ENCODE measurements around the gene PTPRK.

Gene PTPRK

DNA sequence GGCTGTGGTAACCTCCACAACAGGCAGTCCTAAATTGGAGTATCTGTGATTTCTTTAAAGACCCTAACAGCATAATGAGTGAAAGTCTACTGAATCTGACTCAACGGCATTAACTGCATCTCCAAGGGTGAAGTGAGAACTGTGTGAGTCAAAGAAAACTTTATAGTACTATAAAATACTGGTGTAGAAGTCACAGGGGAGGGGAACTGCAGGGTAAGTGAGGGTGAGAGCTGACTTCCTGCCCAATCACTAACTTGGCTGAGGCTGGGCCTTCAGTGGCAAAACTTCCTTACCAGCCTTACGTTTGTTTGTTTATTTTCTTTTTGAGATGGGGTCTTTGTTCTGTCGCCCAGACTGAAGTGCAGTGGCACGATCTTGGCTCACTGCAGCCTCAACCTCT is 109.8 kb downstream of the PTPRK start:
- DNase-seq (ENCODE audit: low read depth in 2 of 2): peak in 1 of 2 donors; percentile 13
- TF ChIP-seq, protein P1, sequence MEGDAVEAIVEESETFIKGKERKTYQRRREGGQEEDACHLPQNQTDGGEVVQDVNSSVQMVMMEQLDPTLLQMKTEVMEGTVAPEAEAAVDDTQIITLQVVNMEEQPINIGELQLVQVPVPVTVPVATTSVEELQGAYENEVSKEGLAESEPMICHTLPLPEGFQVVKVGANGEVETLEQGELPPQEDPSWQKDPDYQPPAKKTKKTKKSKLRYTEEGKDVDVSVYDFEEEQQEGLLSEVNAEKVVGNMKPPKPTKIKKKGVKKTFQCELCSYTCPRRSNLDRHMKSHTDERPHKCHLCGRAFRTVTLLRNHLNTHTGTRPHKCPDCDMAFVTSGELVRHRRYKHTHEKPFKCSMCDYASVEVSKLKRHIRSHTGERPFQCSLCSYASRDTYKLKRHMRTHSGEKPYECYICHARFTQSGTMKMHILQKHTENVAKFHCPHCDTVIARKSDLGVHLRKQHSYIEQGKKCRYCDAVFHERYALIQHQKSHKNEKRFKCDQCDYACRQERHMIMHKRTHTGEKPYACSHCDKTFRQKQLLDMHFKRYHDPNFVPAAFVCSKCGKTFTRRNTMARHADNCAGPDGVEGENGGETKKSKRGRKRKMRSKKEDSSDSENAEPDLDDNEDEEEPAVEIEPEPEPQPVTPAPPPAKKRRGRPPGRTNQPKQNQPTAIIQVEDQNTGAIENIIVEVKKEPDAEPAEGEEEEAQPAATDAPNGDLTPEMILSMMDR (IDR thresholded peaks at IDR 0.05; ENCODE audit: low read depth, low read length): no peak
- H3K4me3 ChIP-seq (replicated peaks in 1 of 2; ENCODE audit: low read depth in 2 of 2, low read length in 2 of 2): no peak overlapping the region

GRCh38 chr6:128409003-128409402 is 111.4 kb downstream of the PTPRK start:
- TF ChIP-seq, protein P1 (IDR thresholded peaks at IDR 0.05; ENCODE audit: low read depth, low read length): no peak
- no peak for DNase-seq (ENCODE audit: low read depth in 2 of 2)
- no peak overlapping the region for H3K4me3 ChIP-seq (replicated peaks in 1 of 2; ENCODE audit: low read depth in 2 of 2, low read length in 2 of 2)

DNA sequence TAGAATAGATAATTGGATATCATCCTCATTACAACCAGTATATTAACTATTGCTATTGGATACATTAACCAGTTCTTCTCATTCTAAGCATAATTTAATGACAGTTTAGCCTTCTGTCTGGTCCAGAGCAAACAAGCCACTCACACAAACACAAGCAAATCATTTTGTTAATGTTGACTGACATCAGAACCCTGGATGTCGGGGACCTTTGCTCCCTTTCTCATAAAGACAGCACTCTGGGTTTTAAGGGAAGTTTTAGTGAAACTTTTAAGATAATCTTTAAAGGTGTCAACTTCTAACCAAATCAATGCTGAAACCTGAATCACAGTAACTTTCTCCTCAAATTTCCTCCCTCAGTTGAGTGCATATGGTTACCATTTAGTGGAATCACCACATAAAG is 113.9 kb downstream of the PTPRK start:
- DNase-seq (ENCODE audit: low read depth in 2 of 2): no peak
- H3K4me3 ChIP-seq (replicated peaks in 1 of 2; ENCODE audit: low read depth in 2 of 2, low read length in 2 of 2): no peak overlapping the region
- TF ChIP-seq, protein P1 (IDR thresholded peaks at IDR 0.05; ENCODE audit: low read depth, low read length): no peak

DNA sequence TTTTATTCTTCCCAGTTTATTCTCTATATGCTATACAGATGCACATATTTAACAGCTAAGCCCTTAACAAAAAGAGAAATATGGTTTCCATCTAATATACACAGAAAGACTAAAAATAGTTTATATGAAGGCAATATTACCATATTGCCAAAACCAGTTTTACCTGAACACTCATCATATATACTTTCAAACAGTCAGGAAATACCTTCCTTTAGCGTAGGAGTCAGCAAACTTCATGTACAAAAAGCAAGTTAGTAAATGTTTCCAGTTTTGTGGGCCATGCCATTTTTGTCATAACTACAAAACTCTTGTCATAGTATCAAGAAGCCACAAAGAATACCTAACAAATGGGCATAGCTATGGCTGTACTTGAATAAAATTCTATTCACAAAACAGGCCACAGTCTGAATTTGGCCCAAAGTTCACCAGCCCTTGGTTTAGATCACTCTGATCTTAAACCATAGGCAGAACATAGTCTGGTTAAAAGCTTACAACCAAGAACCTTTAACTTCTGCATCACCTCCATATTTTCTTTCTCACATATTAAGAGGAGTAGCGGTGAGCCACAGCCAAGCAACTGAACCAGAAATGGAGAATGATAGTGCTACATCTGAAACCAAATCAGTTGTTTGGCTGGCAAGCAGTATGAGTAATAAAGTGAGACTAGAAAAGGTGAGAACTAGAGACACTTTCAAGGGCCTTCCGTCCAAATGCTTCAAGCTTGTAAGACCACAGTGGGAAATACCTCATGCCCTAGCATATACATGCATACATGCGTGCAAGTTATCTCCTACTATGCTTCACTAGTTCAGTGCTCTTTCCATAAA is 116.6 kb downstream of the PTPRK start:
- TF ChIP-seq, protein P1 (IDR thresholded peaks at IDR 0.05; ENCODE audit: low read depth, low read length): no peak
- H3K4me3 ChIP-seq (replicated peaks in 1 of 2; ENCODE audit: low read depth in 2 of 2, low read length in 2 of 2): no peak overlapping the region
- no peak for DNase-seq (ENCODE audit: low read depth in 2 of 2)

DNA sequence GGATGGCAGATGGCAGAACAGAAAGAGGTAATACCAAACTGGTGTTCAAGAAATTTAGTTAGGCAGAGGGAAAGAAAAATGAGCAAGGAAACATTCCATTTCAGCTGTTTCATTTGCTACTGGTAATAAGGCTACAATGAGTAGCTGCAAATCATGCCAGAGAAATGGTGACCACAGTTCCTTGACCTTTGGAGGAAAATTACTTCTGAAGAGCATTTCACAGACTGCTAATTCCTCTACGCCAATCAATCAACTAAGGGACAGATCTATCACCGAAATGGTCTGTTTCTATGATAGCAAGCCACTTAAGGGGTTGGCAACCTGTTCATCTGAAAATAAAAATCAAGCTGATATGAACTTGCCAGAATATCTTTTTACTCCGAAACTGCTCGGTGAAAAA is 119.5 kb downstream of the PTPRK start:
- no peak for DNase-seq (ENCODE audit: low read depth in 2 of 2)
- TF ChIP-seq, protein P1 (IDR thresholded peaks at IDR 0.05; ENCODE audit: low read depth, low read length): no peak
- no peak overlapping the region for H3K4me3 ChIP-seq (replicated peaks in 1 of 2; ENCODE audit: low read depth in 2 of 2, low read length in 2 of 2)

DNA sequence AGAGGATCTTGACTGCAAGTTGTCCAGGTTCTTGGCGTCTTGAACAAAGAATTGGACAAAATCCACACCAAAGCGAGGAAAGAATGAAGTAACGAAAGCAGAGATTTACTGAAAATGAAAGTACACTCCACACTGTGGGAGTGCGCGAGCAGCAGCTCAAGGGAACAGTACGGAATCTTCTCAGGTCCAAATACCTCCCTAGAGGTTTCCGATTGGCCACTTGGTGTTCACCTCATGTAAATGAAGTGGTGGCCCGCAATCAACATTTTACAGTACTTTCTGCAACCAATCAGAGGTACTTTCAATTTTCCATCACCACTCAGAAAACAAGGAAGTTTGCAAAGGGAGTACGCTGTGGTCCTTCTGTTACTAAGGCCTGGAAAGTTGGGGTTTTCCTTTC is 122.4 kb downstream of the PTPRK start:
- TF ChIP-seq, protein P1 (IDR thresholded peaks at IDR 0.05; ENCODE audit: low read depth, low read length): no peak
- DNase-seq (ENCODE audit: low read depth in 2 of 2): no peak
- no peak overlapping the region for H3K4me3 ChIP-seq (replicated peaks in 1 of 2; ENCODE audit: low read depth in 2 of 2, low read length in 2 of 2)

Data from cardiac fibroblast (primary cell).